SK-N-SH (cell line): ENCODE results near the gene TAF5L. TPM values are rescaled to one million over a fixed set of nuclear protein-coding genes. Genes with fewer than 3 reads are reported as not detected.

Source experiments
- CTCF ChIA-PET: fragments of 300-600, 350-600 bp; formaldehyde crosslinking; extraction: SDS; loops from one replicate; lab custom pipeline; 2021; lab: Yijun Ruan, JAX
- POLR2A ChIA-PET: fragments of 350-600 bp; sonication (Branson Sonifier 250); formaldehyde crosslinking; extraction: SDS; loops from one replicate; lab custom pipeline; 2020; ENCODE audit warnings: antibody characterized with exemption, inconsistent platforms; lab: Yijun Ruan, JAX
- DNase-seq: peaks from one replicate; pipeline ENCODE4 v3.0.0; 2012
- H2AFZ ChIP-seq: fragments of 200-600 bp; sonication (generic); 2 replicates; pipeline ENCODE4 v1.8.1; 2016; ENCODE audit warnings: antibody characterized with exemption, mild to moderate bottlenecking, low read depth
- H3F3A ChIP-seq: fragments of 200-600 bp; sonication (generic); replicated peaks from 2 replicates; pipeline ENCODE3; 2016; ENCODE audit warnings: antibody characterized with exemption, mild to moderate bottlenecking; ENCODE audit not compliant: insufficient read depth
- H3K27ac ChIP-seq, 2 experiments: fragments of 200-500 bp in 1 of 2; fragments of 200-600 bp in 1 of 2; sonication (Bioruptor generic) in 1 of 2; sonication (generic), shearing (Covaris generic) in 1 of 2; 2 replicates each; pipeline versions ENCODE4 v1.5.1 to v1.6.1; 2014 to 2016; ENCODE audit warnings: low read depth in 2 of 2, inconsistent platforms in 1 of 2, low read length in 1 of 2, mild to moderate bottlenecking in 1 of 2, mixed read lengths in 1 of 2
- H3K27me3 ChIP-seq: fragments of 200-600 bp; sonication (generic), shearing (Covaris generic); 2 replicates; pipeline ENCODE4 v1.6.1; 2016; ENCODE audit warnings: mixed run types; ENCODE audit not compliant: insufficient read depth
- H3K36me3 ChIP-seq, 2 experiments: fragments of 200-500 bp in 1 of 2; fragments of 200-600 bp in 1 of 2; sonication (Bioruptor generic) in 1 of 2; sonication (generic) in 1 of 2; replicated peaks in 1 of 2; 2 replicates each; pipeline versions ENCODE3 to v1.5.1; 2014 to 2016; ENCODE audit warnings: low read length in 1 of 2, mild to moderate bottlenecking in 1 of 2; ENCODE audit not compliant: insufficient read depth in 2 of 2, control insufficient read depth in 1 of 2
- H3K4me1 ChIP-seq, 2 experiments: fragments of 200-500 bp in 1 of 2; fragments of 200-600 bp in 1 of 2; sonication (Bioruptor generic) in 1 of 2; sonication (generic), shearing (Covaris generic) in 1 of 2; 2 replicates each; pipeline versions ENCODE4 v1.5.1 to v1.6.1; 2014 to 2016; ENCODE audit warnings: low read depth in 1 of 2, low read length in 1 of 2, mixed run types in 1 of 2; ENCODE audit not compliant: insufficient read depth in 2 of 2, control insufficient read depth in 1 of 2
- H3K4me2 ChIP-seq: fragments of 200-600 bp; sonication (generic), shearing (Covaris generic); 2 replicates; pipeline ENCODE4 v1.6.1; 2017; ENCODE audit warnings: mixed run types
- H3K4me3 ChIP-seq, 2 experiments: fragments of 200-500 bp in 1 of 2; fragments of 200-600 bp in 1 of 2; sonication (Bioruptor generic) in 1 of 2; sonication (generic), shearing (Covaris generic) in 1 of 2; 2 replicates each; pipeline versions ENCODE4 v1.5.1 to v1.8.1; 2014 to 2016; ENCODE audit warnings: low read depth in 2 of 2, inconsistent platforms in 1 of 2, low read length in 1 of 2, mild to moderate bottlenecking in 1 of 2, mixed read lengths in 1 of 2, moderate library complexity in 1 of 2
- H3K79me2 ChIP-seq: fragments of 200-600 bp; sonication (generic); 2 replicates; pipeline ENCODE4 v1.8.1; 2017; ENCODE audit warnings: mild to moderate bottlenecking; ENCODE audit not compliant: insufficient read depth
- H3K9ac ChIP-seq: fragments of 200-600 bp; sonication (generic); 2 replicates; pipeline ENCODE4 v1.6.1; 2017; ENCODE audit warnings: mixed run types
- H3K9me2 ChIP-seq: fragments of 200-600 bp; sonication (generic); 2 replicates; pipeline ENCODE4 v1.6.1; 2017; ENCODE audit warnings: mixed run types
- H3K9me3 ChIP-seq: fragments of 200-600 bp; sonication (generic); 2 replicates; pipeline ENCODE4 v1.6.1; 2017; ENCODE audit warnings: mixed run types, mild to moderate bottlenecking, moderate library complexity
- H4K20me1 ChIP-seq: fragments of 200-600 bp; sonication (generic); 2 replicates; pipeline ENCODE4 v1.6.1; 2017; ENCODE audit warnings: mild to moderate bottlenecking, mixed run types; ENCODE audit not compliant: insufficient read depth
- CHD2 ChIP-seq: fragments of 150-350 bp; IDR thresholded peaks from 2 replicates; pipeline ENCODE4 v1.6.1; 2018; ENCODE audit warnings: low read length; ENCODE audit not compliant: partially characterized antibody
- ELF1 ChIP-seq: IDR thresholded peaks from 2 replicates; pipeline ENCODE4 v1.4.0; 2012
- EP300 ChIP-seq, 2 experiments: IDR thresholded peaks; 2 replicates each; pipeline versions ENCODE4 v1.4.0 to v1.6.1; 2012; ENCODE audit warnings: borderline replicate concordance in 1 of 2, low read depth in 1 of 2, low read length in 1 of 2
- FOXJ3 ChIP-seq: sonication (generic); formaldehyde crosslinking; IDR thresholded peaks from 2 replicates; pipeline ENCODE4 v1.5.1; 2020; ENCODE audit warnings: mild to moderate bottlenecking, missing genetic modification reagents
- FOXM1 ChIP-seq: IDR thresholded peaks from 2 replicates; pipeline ENCODE4 v1.4.0; 2012; ENCODE audit warnings: low read depth, mild to moderate bottlenecking
- JUND ChIP-seq: IDR thresholded peaks from 2 replicates; pipeline ENCODE4 v1.4.0; 2012
- MAX ChIP-seq: IDR thresholded peaks from 2 replicates; pipeline ENCODE4 v1.4.0; 2012; ENCODE audit warnings: low read depth
- MEF2A ChIP-seq: IDR thresholded peaks from 2 replicates; pipeline ENCODE4 v1.4.0; 2012; ENCODE audit warnings: low read depth, borderline replicate concordance
- MXI1 ChIP-seq: IDR thresholded peaks from 2 replicates; pipeline ENCODE4 v1.6.1; 2012; ENCODE audit warnings: mild to moderate bottlenecking, low read depth, low read length, improper control_type of control experiment
- NRF1 ChIP-seq: IDR thresholded peaks from 2 replicates; pipeline ENCODE4 v1.6.1; 2012; ENCODE audit warnings: low read depth, mild to moderate bottlenecking, low read length
- POLR2AphosphoS5 ChIP-seq: IDR thresholded peaks from 2 replicates; pipeline ENCODE4 v1.6.1; 2012; ENCODE audit warnings: low read depth, low read length
- RCOR1 ChIP-seq: fragments of 150-350 bp; IDR thresholded peaks from 2 replicates; pipeline ENCODE4 v1.6.1; 2017; ENCODE audit warnings: antibody characterized with exemption, low read length
- SIN3A ChIP-seq: IDR thresholded peaks from 2 replicates; pipeline ENCODE4 v1.6.1; 2012; ENCODE audit warnings: low read depth, mild to moderate bottlenecking, low read length, moderate library complexity, borderline replicate concordance
- SMC3 ChIP-seq: IDR thresholded peaks from 2 replicates; pipeline ENCODE4 v1.6.1; 2012; ENCODE audit warnings: low read depth, low read length, improper control_type of control experiment
- TEAD4 ChIP-seq: IDR thresholded peaks from 2 replicates; pipeline ENCODE4 v1.4.0; 2012; ENCODE audit warnings: mild to moderate bottlenecking, borderline replicate concordance; ENCODE audit not compliant: insufficient read depth
- USF1 ChIP-seq: IDR thresholded peaks from 2 replicates; pipeline ENCODE4 v1.4.0; 2012; ENCODE audit warnings: low read depth, borderline replicate concordance
- YY1 ChIP-seq: IDR thresholded peaks from 2 replicates; pipeline ENCODE4 v1.4.0; 2012; ENCODE audit warnings: low read depth, mild to moderate bottlenecking
- ZBTB33 ChIP-seq: IDR thresholded peaks from 2 replicates; pipeline ENCODE4 v1.4.0; 2012; ENCODE audit warnings: low read depth, borderline replicate concordance
- WGBS: methylation state at CpG from one replicate; pipeline ENCODE4 v1.1.6; 2017; ENCODE audit warnings: low lambda C conversion rate; 5-methylcytosine and 5-hydroxymethylcytosine counted together
- polyA plus RNA-seq, 3 experiments: library from polyadenylated mRNA; depleted of rRNA; stranded (reverse); fragments of >200 nt; gene quantifications; 2 replicates each; pipeline ENCODE4 v1.2.3, GENCODE V29; 2012
- TF ChIP-seq, protein P1 (sequence below): IDR thresholded peaks from 2 replicates; pipeline ENCODE4 v1.6.1; 2012; ENCODE audit warnings: mild to moderate bottlenecking, low read depth, low read length, moderate library complexity

The TAF5L gene
- polyA plus RNA-seq, 1 of the 3 experiments (the other 2 are of a cell fraction): 17.1 TPM

- H3K4me3 ChIP-seq: no peak overlapping the region
- H3K79me2 ChIP-seq: peaks cover 61% of the 10 kb centered on the region
- POLR2A ChIA-PET: no interaction called here
Observed at GRCh38 chr1:229637746-229638145, 11.8 kb upstream of the TAF5L start.

More at GRCh38 chr1:229637746-229638145, 11.8 kb upstream of the TAF5L start:
- no peaks in the 10 kb centered on the region for H3K9me2 ChIP-seq
- H3K27me3 ChIP-seq: no peaks in the 10 kb centered on the region
- H3K4me2 ChIP-seq: no peak overlapping the region
- peaks cover 5% of the 10 kb centered on the region; the same call in 1 of the 2 replicates for H4K20me1 ChIP-seq
- CTCF ChIA-PET: interaction anchor here (0.6 to 1.3 kb wide), 4 partner anchors 13 to 35 kb away, joined by 3 to 4 read pairs (median 4); no protein-coding TSS in a partner anchor
- no peak overlapping the region for H3K27ac ChIP-seq
- H2AFZ ChIP-seq: no peak overlapping the region
- H3K36me3 ChIP-seq: peaks cover 28 to 65% of the 10 kb centered on the region in 2 experiments
- DNase-seq: no peak
- peaks cover 0 to 10% of the 10 kb centered on the region in 2 experiments; a peak in 1 of 4 replicates for H3K4me1 ChIP-seq
- no peak overlapping the region for H3K9ac ChIP-seq
- H3K9me3 ChIP-seq: no peaks in the 10 kb centered on the region
- WGBS: 95% methylated on average over 9 of the region's 12 CpGs
- TF ChIP-seq JUND (no peak), SMC3 (no peak), FOXJ3 (CRISPR knock-in tag) (no peak), USF1 (no peak), MXI1 (no peak), MEF2A (no peak), POLR2AphosphoS5 (no peak), ELF1 (no peak), EP300 (IDR thresholded peaks at IDR 0.05; ENCODE audit: borderline replicate concordance in 1 of 2, low read depth in 1 of 2, low read length in 1 of 2) (no peak), NRF1 (no peak), YY1 (no peak), CHD2 (no peak), ZBTB33 (no peak), FOXM1 (no peak), TEAD4 (no peak), SIN3A (no peak), MAX (no peak), RCOR1 (no peak)
- TF ChIP-seq, protein P1, sequence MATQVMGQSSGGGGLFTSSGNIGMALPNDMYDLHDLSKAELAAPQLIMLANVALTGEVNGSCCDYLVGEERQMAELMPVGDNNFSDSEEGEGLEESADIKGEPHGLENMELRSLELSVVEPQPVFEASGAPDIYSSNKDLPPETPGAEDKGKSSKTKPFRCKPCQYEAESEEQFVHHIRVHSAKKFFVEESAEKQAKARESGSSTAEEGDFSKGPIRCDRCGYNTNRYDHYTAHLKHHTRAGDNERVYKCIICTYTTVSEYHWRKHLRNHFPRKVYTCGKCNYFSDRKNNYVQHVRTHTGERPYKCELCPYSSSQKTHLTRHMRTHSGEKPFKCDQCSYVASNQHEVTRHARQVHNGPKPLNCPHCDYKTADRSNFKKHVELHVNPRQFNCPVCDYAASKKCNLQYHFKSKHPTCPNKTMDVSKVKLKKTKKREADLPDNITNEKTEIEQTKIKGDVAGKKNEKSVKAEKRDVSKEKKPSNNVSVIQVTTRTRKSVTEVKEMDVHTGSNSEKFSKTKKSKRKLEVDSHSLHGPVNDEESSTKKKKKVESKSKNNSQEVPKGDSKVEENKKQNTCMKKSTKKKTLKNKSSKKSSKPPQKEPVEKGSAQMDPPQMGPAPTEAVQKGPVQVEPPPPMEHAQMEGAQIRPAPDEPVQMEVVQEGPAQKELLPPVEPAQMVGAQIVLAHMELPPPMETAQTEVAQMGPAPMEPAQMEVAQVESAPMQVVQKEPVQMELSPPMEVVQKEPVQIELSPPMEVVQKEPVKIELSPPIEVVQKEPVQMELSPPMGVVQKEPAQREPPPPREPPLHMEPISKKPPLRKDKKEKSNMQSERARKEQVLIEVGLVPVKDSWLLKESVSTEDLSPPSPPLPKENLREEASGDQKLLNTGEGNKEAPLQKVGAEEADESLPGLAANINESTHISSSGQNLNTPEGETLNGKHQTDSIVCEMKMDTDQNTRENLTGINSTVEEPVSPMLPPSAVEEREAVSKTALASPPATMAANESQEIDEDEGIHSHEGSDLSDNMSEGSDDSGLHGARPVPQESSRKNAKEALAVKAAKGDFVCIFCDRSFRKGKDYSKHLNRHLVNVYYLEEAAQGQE: no peak
- H3F3A ChIP-seq: no peaks in the 10 kb centered on the region
